ENCODE results near the gene RALGPS1. TPM values are rescaled to one million over a fixed set of nuclear protein-coding genes. Genes with fewer than 3 reads are reported as not detected.

RALGPS1 gene
- total RNA-seq, 2 experiments from 2014 or later = 1.9 to 2.2 TPM

GRCh38 chr9:127225801-127226625 is 311.4 kb downstream of the RALGPS1 start:
- H3K9me3 Mint-ChIP-seq = no peaks in the 10 kb centered on the region
- ChIA-PET POLR2A (interaction anchor here (0.6 to 4.0 kb wide), 6 partner anchors 9 to 387 kb away, joined by 3 to 28 read pairs (median 4); partner anchors contain the start of genes LRSAM1, RPL12 and ZNF79), CTCF (interaction anchor here (0.8 to 1.2 kb wide), 2 partner anchors 11 to 19 kb away, joined by 3 to 4 read pairs; no protein-coding TSS in a partner anchor)
- H3K36me3 Mint-ChIP-seq (ENCODE audit: low read depth) = no peaks in the 10 kb centered on the region
- peak overlapping the region; percentile 69 for H3K27ac Mint-ChIP-seq
- peak; percentile 9 for DNase-seq
- H3K27me3 Mint-ChIP-seq = peaks cover 20% of the 10 kb centered on the region
- intact Hi-C loops (cut with micrococcal nuclease) = loop anchor here (10.0 kb wide), 1 partner anchor 169 kb away; the partner anchor contains the start of gene SLC2A8
- TF ChIP-seq CTCF (IDR thresholded peaks at IDR 0.05) = no peak
- no peak for ATAC-seq
- H3K4me3 Mint-ChIP-seq = peak overlapping the region; percentile 79
- H3K4me1 Mint-ChIP-seq (ENCODE audit: low read depth) = peaks cover 31% of the 10 kb centered on the region

GRCh38 chr9:127229691-127230417 is 315.3 kb downstream of the RALGPS1 start:
- DNase-seq = no peak
- intact Hi-C loops (cut with micrococcal nuclease) = loop anchor here (10.0 kb wide), 1 partner anchor 165 kb away; the partner anchor contains the start of gene SLC2A8
- Mint-ChIP-seq H3K36me3 (ENCODE audit: low read depth) (no peaks in the 10 kb centered on the region), H3K4me3 (no peak overlapping the region), H3K27me3 (peaks cover 19% of the 10 kb centered on the region), H3K9me3 (no peaks in the 10 kb centered on the region), H3K4me1 (ENCODE audit: low read depth) (peaks cover 8% of the 10 kb centered on the region), H3K27ac (no peak overlapping the region)
- CTCF ChIA-PET = interaction anchor here (1.1 kb wide), 1 partner anchor 51 kb away, joined by 3 read pairs; no protein-coding TSS in a partner anchor
- no peak for ATAC-seq
- POLR2A ChIA-PET = interaction anchor here (1.8 kb wide), 1 partner anchor 15 kb away, joined by 6 read pairs; no protein-coding TSS in a partner anchor
- TF ChIP-seq CTCF (IDR thresholded peaks at IDR 0.05) = no peak

GRCh38 chr9:127231666-127232065 is 317.1 kb downstream of the RALGPS1 start:
- Mint-ChIP-seq H3K36me3 (ENCODE audit: low read depth) (no peaks in the 10 kb centered on the region), H3K4me1 (ENCODE audit: low read depth) (no peaks in the 10 kb centered on the region), H3K27ac (no peak overlapping the region), H3K27me3 (peaks cover 20% of the 10 kb centered on the region), H3K4me3 (no peak overlapping the region), H3K9me3 (no peaks in the 10 kb centered on the region)
- CTCF ChIA-PET = no interaction called here
- no peak for TF ChIP-seq CTCF (IDR thresholded peaks at IDR 0.05)
- no peak for ATAC-seq
- no peak for DNase-seq
- intact Hi-C loops (cut with micrococcal nuclease) = no loop called here
- POLR2A ChIA-PET = no interaction called here

GRCh38 chr9:127232833-127233549 is 318.4 kb downstream of the RALGPS1 start:
- Mint-ChIP-seq H3K9me3 (no peaks in the 10 kb centered on the region), H3K4me1 (ENCODE audit: low read depth) (no peaks in the 10 kb centered on the region), H3K27me3 (peaks cover 19% of the 10 kb centered on the region), H3K4me3 (no peak overlapping the region), H3K36me3 (ENCODE audit: low read depth) (no peaks in the 10 kb centered on the region), H3K27ac (no peak overlapping the region)
- no peak for DNase-seq
- POLR2A ChIA-PET = no interaction called here
- no peak for ATAC-seq
- TF ChIP-seq CTCF (IDR thresholded peaks at IDR 0.05) = no peak
- CTCF ChIA-PET = no interaction called here
- intact Hi-C loops (cut with micrococcal nuclease) = no loop called here
